Mucosa of descending colon (tissue), 3 donors: ENCODE results near the gene KCNQ2. TPM values are rescaled to one million over a fixed set of nuclear protein-coding genes. Genes with fewer than 3 reads are reported as not detected.

Source experiments
- ATAC-seq: fragments of 200-7000 bp; cut with Tn5 transposase; one replicate; pipeline ENCODE4 v1.9.1; 2020; ENCODE audit warnings: mild to moderate bottlenecking, moderate library complexity
- DNase-seq, 3 donors: peaks; one replicate each; pipeline ENCODE4 v3.0.0-alpha.2; 2020
- H3K36me3 ChIP-seq: fragments of 200-600 bp; one replicate; pipeline ENCODE4 v1.8.0; 2021; ENCODE audit warnings: low read depth, mild to moderate bottlenecking
- H3K4me1 ChIP-seq: fragments of 200-600 bp; one replicate; pipeline ENCODE4 v1.8.0; 2021; ENCODE audit warnings: low read depth, mild to moderate bottlenecking
- H3K4me3 ChIP-seq: fragments of 200-600 bp; one replicate; pipeline ENCODE4 v1.8.0; 2021; ENCODE audit warnings: mild to moderate bottlenecking
- H3K9me3 ChIP-seq: fragments of 200-600 bp; one replicate; pipeline ENCODE4 v1.8.0; 2021; ENCODE audit warnings: mild to moderate bottlenecking
- intact Hi-C, 2 donors: fragments of 100-400 bp; cut with DNase I in 1 of 2; cut with micrococcal nuclease in 1 of 2; formaldehyde crosslinking; loops; one replicate each; pipeline versions ENCODE4 v1.11.0 to v1.11.1; 2022; cut with DNase I, micrococcal nuclease
- total RNA-seq, 3 donors: library from RNA; stranded (reverse); fragmentation: NEBNext Ultra II Directional in 2 of 3; extraction: Animal tissue kit (Norgen Biotek cat#: 25700) in 2 of 3; gene quantifications; one replicate each; pipeline versions ENCODE4 v1.2.1 to v1.2.4, GENCODE V29; 2021 to 2023
- TF ChIP-seq, protein P1 (sequence below): fragments of 200-600 bp; IDR thresholded peaks from one replicate; pipeline ENCODE4 v1.8.0; 2022; ENCODE audit warnings: antibody characterized with exemption, mild to moderate bottlenecking
- donor health status: DM: no; HTN: no; CAD: no; lungs with moderate emphysema.
- donor health status: DM: no; HTN: no; CAD: no.
- donor health status: DM: no; HTN: yes; CAD: no.

KCNQ2 gene
- total RNA-seq, 3 donors from 2014 or later: 1.4 TPM; not detected in 2

DNA sequence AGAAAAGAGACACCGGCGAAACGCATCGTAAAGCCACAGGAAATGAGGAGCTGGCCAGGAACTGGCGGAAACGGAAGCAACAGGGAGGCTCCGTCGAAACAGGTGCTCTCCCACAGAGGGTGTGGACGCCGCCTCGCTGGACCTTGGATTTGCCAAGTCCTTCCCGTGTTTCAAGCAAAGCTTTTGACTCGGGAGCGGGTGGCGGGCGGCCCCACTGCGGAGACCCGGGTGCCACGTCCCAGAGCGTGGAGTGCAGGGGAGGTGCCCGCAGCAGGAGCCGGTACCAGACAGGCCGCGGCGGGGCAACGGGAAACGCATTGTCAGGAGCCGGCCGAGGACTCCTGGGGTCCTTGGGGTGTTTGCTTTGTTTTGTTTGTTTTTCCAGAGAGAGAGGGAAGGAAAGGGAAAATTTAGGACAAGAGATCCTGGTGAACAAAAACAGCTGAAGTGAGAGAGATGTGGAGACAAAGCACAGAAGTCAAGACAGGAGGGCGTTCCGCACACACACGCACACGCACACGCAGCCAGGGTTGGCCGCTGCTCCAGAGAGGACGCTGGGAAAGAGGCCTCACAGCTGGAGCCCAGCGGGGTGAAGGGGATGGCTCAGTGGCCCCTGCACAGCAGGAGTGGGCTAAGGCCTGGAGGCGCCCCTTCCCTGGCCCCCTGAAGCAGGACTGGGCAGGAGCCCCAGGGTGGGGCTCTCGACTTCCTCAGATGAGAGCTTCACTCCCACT is 60.4 kb downstream of the KCNQ2 start:
- ATAC-seq (peak; percentile 40), DNase-seq (no peak)
- Histone ChIP-seq H3K36me3 (no peaks in the 10 kb centered on the region), H3K4me3 (no peak overlapping the region), H3K4me1 (no peaks in the 10 kb centered on the region), H3K9me3 (no peaks in the 10 kb centered on the region)
- intact Hi-C loops: no loop called here
- TF ChIP-seq, protein P1, sequence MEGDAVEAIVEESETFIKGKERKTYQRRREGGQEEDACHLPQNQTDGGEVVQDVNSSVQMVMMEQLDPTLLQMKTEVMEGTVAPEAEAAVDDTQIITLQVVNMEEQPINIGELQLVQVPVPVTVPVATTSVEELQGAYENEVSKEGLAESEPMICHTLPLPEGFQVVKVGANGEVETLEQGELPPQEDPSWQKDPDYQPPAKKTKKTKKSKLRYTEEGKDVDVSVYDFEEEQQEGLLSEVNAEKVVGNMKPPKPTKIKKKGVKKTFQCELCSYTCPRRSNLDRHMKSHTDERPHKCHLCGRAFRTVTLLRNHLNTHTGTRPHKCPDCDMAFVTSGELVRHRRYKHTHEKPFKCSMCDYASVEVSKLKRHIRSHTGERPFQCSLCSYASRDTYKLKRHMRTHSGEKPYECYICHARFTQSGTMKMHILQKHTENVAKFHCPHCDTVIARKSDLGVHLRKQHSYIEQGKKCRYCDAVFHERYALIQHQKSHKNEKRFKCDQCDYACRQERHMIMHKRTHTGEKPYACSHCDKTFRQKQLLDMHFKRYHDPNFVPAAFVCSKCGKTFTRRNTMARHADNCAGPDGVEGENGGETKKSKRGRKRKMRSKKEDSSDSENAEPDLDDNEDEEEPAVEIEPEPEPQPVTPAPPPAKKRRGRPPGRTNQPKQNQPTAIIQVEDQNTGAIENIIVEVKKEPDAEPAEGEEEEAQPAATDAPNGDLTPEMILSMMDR: no peak

DNA sequence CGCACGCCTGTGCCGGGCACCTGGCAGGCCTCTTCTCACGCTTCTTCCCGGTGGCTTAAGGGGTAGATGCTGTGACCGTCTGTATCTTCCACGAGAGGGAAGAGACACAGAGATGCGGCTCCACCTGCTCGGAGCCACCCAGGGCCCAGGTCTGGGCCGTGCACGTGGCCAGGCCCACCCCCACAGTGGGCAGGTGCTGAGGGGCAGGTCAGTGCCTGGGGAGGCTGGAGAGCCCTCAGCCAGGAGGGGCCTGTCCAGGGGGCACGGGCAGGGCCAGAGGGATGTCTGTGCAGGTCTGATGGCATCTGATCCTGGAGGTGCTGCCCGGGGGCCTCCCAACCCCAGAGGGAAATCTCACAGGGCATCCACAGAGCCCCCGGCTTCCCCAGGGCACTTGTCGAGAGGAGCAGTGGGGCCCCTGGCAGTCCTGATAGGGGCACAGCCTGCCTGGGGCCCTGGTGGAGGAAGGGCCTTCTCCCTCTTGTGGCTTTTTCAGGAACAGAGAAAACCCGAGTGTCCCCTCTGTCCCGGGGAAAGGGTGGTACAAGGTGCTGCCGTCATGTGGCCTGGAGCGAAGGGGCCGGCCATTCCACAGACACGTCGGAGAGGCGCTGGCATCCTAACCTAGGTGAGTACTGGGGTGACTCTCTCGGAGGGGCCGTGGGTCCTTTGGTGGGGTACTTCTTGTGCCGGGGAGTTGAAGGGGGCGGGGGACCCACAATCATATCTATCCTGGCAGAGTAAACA is 61.1 kb downstream of the KCNQ2 start:
- H3K4me3 ChIP-seq: no peak overlapping the region
- ATAC-seq (no peak), DNase-seq (no peak)
- intact Hi-C loops: no loop called here
- TF ChIP-seq, protein P1: no peak
- no peaks in the 10 kb centered on the region for H3K36me3 ChIP-seq
- H3K9me3 ChIP-seq: no peaks in the 10 kb centered on the region
- no peaks in the 10 kb centered on the region for H3K4me1 ChIP-seq

DNA sequence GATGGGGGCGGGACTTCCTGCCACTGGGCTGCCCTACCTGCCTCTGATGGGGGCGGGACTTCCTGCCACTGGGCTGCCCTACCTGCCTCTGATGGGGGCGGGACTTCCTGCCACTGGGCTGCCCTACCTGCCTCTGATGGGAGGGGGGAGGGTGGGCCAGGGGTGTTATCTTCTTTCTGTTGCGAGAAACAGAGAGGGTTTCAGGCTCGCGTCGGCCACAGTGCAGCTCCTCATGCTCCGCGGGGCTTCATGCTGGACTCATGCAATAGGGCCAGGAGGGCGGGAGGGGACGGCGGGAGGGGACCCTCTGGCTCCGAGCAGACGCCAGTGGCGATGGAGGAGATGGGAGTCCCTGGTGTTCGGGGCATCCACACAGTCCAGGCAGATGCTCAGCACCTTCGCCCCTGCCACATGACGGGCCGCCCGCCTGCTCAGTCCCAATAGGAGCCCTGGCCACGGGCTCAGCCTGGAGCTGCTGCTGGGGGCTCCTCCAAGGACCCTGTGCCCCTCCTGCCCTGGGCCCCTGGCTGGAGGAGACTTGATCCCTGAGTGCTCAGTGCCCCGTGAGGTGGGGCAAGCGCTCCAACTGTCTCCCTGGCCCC is 62.5 kb downstream of the KCNQ2 start:
- no peaks in the 10 kb centered on the region for H3K36me3 ChIP-seq
- intact Hi-C loops: no loop called here
- DNase-seq: no peak
- ATAC-seq: no peak
- TF ChIP-seq, protein P1: no peak
- no peaks in the 10 kb centered on the region for H3K4me1 ChIP-seq
- H3K9me3 ChIP-seq: no peaks in the 10 kb centered on the region
- no peak overlapping the region for H3K4me3 ChIP-seq

DNA sequence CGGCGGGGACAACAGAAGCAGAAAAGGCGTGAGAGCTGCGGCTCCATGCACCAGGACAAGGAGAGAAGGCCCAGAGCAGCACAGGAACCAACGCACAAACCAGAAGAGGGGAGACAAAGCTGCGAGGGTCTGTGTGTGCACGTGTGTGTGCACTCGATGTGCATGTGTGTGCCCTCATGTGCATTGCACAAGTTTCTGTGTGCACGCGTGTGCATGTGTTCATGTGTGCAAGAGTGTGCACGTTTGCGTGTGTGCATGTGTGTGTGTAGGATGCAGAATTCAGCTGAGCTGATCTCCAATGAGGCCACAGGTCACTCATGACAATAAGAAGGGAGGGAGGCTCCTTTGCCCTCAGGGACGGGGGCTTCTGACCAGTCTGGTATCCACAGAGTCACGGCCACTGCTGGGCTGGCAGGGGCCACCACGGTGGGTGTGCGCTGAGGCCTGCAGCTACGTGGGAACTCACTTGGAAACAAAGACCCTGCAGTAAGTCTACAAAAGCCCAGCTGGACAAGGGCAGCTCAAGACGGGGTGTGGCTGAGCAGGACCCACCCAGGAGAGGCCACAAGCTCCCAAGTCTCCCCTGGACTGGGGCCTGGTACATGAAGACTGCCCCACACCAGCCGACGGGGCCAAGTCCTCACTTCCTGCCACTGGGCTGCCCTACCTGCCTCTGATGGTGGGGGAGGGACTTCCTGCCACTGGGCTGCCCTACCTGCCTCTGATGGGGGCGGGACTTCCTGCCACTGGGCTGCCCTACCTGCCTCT is 63.2 kb downstream of the KCNQ2 start:
- H3K9me3 ChIP-seq: no peaks in the 10 kb centered on the region
- ATAC-seq (no peak), DNase-seq (no peak)
- H3K36me3 ChIP-seq: no peaks in the 10 kb centered on the region
- H3K4me3 ChIP-seq: no peak overlapping the region
- TF ChIP-seq, protein P1: no peak
- H3K4me1 ChIP-seq: no peaks in the 10 kb centered on the region
- intact Hi-C loops: no loop called here

DNA sequence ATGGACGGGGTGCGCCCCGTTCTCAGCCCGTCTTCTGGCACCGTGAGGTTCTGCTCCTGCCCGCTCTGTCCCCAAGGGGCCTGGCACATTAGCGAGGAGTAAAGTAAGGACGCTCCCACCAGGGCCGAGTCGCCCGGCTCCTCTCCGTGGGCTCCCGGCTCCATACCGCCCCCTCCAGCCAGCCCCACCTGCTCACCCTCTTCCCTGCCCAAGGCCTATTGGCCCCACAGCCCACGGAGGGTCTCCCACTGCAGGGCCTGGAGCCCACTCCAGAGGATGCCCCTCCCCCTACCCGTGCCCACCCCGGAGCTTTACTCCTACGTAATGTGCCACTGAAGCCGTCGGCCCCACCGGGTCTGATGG is 63.8 kb downstream of the KCNQ2 start:
- Histone ChIP-seq H3K4me1 (no peaks in the 10 kb centered on the region), H3K4me3 (no peak overlapping the region), H3K9me3 (no peaks in the 10 kb centered on the region), H3K36me3 (no peaks in the 10 kb centered on the region)
- intact Hi-C loops: no loop called here
- no peak for ATAC-seq
- no peak for DNase-seq
- TF ChIP-seq, protein P1: no peak
